Measurements from ENCODE around the gene ATP1B3. TPM values are rescaled to one million over a fixed set of nuclear protein-coding genes. Genes with fewer than 3 reads are reported as not detected.

Gene ATP1B3
- total and polyA plus RNA-seq, 9 of the 15 experiments (the other 6 are each of a cell fraction or from before 2014, with no cell fraction given): 48.3 to 202 (median 123) TPM

DNA sequence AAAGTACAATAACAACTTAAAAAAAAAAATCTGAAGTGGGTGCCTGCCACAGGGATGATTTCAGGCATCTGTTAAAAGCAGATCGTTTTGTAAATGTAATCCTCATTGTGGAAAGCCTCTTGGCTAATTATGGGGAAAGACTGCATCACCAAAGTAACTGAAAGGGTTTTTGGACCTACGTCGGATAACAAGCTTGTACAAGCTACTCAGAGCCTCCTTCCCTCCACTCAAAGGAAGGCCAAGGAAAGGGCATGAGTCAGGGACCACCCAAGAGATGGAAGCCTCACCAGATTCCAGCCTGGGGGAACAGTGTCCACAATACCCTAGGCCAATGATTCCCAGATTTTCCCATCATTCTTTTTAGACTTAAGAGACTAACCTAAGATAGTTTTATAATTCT lies 84.3 kb downstream of the ATP1B3 start:
- TF ChIP-seq, protein P1, sequence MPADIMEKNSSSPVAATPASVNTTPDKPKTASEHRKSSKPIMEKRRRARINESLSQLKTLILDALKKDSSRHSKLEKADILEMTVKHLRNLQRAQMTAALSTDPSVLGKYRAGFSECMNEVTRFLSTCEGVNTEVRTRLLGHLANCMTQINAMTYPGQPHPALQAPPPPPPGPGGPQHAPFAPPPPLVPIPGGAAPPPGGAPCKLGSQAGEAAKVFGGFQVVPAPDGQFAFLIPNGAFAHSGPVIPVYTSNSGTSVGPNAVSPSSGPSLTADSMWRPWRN (IDR thresholded peaks at IDR 0.05; ENCODE audit: low read depth): no peak
- TF ChIP-seq C11orf30 (IDR thresholded peaks at IDR 0.05; ENCODE audit: low read depth) (no peak), XRCC5 (IDR thresholded peaks at IDR 0.05; ENCODE audit: low read depth, low read length) (no peak), CBFB (CRISPR knock-in tag; IDR thresholded peaks at IDR 0.05) (no peak), ZSCAN29 (IDR thresholded peaks at IDR 0.05) (no peak)
- TF ChIP-seq, protein P2, sequence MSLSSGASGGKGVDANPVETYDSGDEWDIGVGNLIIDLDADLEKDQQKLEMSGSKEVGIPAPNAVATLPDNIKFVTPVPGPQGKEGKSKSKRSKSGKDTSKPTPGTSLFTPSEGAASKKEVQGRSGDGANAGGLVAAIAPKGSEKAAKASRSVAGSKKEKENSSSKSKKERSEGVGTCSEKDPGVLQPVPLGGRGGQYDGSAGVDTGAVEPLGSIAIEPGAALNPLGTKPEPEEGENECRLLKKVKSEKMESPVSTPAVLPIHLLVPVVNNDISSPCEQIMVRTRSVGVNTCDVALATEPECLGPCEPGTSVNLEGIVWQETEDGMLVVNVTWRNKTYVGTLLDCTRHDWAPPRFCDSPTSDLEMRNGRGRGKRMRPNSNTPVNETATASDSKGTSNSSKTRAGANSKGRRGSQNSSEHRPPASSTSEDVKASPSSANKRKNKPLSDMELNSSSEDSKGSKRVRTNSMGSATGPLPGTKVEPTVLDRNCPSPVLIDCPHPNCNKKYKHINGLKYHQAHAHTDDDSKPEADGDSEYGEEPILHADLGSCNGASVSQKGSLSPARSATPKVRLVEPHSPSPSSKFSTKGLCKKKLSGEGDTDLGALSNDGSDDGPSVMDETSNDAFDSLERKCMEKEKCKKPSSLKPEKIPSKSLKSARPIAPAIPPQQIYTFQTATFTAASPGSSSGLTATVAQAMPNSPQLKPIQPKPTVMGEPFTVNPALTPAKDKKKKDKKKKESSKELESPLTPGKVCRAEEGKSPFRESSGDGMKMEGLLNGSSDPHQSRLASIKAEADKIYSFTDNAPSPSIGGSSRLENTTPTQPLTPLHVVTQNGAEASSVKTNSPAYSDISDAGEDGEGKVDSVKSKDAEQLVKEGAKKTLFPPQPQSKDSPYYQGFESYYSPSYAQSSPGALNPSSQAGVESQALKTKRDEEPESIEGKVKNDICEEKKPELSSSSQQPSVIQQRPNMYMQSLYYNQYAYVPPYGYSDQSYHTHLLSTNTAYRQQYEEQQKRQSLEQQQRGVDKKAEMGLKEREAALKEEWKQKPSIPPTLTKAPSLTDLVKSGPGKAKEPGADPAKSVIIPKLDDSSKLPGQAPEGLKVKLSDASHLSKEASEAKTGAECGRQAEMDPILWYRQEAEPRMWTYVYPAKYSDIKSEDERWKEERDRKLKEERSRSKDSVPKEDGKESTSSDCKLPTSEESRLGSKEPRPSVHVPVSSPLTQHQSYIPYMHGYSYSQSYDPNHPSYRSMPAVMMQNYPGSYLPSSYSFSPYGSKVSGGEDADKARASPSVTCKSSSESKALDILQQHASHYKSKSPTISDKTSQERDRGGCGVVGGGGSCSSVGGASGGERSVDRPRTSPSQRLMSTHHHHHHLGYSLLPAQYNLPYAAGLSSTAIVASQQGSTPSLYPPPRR (CRISPR knock-in tag; IDR thresholded peaks at IDR 0.05; ENCODE audit: borderline replicate concordance): no peak
- no peak overlapping the region for H3K27ac ChIP-seq (ENCODE audit: extremely low read depth, low read depth, low read length)
- H3K9me3 ChIP-seq (replicated peaks; ENCODE audit: control insufficient read depth, insufficient read depth, low read depth, low read length): no peaks in the 10 kb centered on the region
- H3K36me3 ChIP-seq (ENCODE audit: control insufficient read depth, insufficient read depth, low read length): peaks cover 80% of the 10 kb centered on the region
- H2AFZ ChIP-seq (ENCODE audit: low read depth, low read length): no peak overlapping the region
- ChIA-PET CTCF (ENCODE audit: low intra/inter-chr PET ratio) (no interaction called here), POLR2A (no interaction called here)
- H3K9ac ChIP-seq (ENCODE audit: insufficient read depth in 1 of 2, low read depth in 2 of 2, low read length in 2 of 2): no peak overlapping the region
- DNase-seq (ENCODE audit: extremely low read depth in 1 of 4, low spot score in 3 of 4) (no peak), FAIRE-seq (no peak), ATAC-seq (no peak)
- H4K20me1 ChIP-seq (replicated peaks; ENCODE audit: control insufficient read depth, insufficient read depth, low read length): no peaks in the 10 kb centered on the region
- H3K9me1 ChIP-seq (ENCODE audit: control insufficient read depth, insufficient read depth, low read length): no peaks in the 10 kb centered on the region
- H3K79me2 ChIP-seq (ENCODE audit: control insufficient read depth, insufficient read depth, low read length): no peaks in the 10 kb centered on the region
- H3K4me3 ChIP-seq: no peak overlapping the region
- 86% methylated on average over 3 of the region's 3 CpGs for WGBS (ENCODE audit: insufficient coverage, low coverage, missing lambda C conversion rate)
- BruUV-seq (replicated peaks): no TSS peak
- intact Hi-C loops (cut with micrococcal nuclease): no loop called here
- no peaks in the 10 kb centered on the region for H3K4me1 ChIP-seq (replicated peaks in 1 of 2; ENCODE audit: control insufficient read depth in 2 of 2, insufficient read depth in 2 of 2, low read length in 2 of 2)
- no peaks in the 10 kb centered on the region for H3K27me3 ChIP-seq (ENCODE audit: control insufficient read depth in 2 of 2, insufficient read depth in 2 of 2, low read length in 2 of 2)
- H3K4me2 ChIP-seq (ENCODE audit: insufficient read depth, low read length): no peak overlapping the region
- in situ Hi-C loops (cut with MboI): loop anchor here (5.0 kb wide), 1 partner anchor 322 kb away; no protein-coding TSS in a partner anchor
